Cerebellar nuclear complex (tissue), 1 donor: ENCODE data around the gene EMCN.
"Not testable (repeated sequence)": the region's sequence is repeated elsewhere in the genome, so short reads cannot be mapped to it uniquely, and the experiment has no call there.

ENCODE experiments used
- DNase-seq, 2 experiments: peaks; one replicate each; lab custom pipeline; 2025; lab: John Stamatoyannopoulos, UW

EMCN gene, protein sequence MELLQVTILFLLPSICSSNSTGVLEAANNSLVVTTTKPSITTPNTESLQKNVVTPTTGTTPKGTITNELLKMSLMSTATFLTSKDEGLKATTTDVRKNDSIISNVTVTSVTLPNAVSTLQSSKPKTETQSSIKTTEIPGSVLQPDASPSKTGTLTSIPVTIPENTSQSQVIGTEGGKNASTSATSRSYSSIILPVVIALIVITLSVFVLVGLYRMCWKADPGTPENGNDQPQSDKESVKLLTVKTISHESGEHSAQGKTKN

DNA sequence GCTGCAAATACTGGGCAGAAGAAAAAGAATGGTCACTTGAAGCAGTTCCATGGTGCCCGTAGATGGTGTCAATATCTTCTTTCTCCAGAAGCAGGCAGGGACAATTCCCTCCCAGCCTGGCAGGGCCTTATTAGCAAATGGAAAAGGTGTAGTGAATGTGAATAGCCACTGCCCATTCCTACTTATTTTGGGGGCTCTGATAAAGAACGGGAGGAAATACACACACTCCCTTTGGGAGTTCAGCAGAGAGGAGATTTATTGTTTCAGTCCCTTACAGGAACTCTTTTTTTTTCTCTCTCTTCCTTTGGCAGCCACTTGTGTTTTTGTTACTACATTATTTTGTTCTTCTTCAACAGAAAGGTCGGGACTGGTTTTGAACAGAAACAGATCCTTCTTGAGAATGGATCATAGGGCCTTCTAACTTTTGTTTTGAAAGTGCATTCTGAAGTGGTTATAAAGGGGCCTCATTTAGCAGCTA, at the start of gene EMCN:
Gene EMCN (minus strand): TSS at position 159 of the 478 bp plus-strand sequence. CDS start 108 bp downstream, at position 51.
- DNase-seq, result no peak

DNA sequence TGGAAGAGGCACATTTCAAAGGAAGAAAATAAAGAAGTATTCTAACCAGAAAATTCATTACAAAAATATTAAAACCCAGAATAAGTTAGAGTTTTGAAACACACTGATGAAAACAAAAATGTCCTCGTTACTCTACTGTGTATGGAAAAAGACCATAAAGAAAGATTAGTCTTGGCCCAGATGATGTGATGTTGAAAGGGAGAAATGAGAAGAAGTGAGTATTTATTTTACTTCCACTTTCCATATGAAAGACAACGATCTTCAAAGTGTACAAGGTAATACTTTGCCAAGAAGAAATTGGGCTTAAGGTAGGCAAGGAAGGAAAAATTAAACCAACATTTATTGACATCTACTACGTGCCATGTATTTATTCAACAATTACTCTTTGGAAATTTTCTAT, 48.6 kb upstream of the EMCN start:
- no peak for DNase-seq

DNA sequence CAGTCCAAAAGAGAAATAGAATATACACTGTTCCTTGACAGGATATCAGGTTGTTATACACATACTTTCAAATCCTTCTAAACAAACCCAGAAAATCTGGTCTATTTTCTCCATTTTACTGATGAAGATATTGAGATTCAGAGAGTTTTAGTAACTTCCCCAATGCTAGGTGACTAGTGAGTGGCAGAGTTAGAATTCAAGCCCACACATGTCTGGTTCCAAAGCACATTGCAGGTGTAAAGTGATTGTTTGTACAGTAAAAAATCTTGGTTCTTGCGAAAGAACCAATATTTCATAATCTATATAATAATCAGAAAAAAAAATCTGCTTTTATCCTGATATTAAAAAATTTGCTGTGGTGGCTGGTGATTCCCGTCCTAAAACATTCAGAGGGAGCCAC, 39.5 kb upstream of the EMCN start:
- DNase-seq, result no peak

DNA sequence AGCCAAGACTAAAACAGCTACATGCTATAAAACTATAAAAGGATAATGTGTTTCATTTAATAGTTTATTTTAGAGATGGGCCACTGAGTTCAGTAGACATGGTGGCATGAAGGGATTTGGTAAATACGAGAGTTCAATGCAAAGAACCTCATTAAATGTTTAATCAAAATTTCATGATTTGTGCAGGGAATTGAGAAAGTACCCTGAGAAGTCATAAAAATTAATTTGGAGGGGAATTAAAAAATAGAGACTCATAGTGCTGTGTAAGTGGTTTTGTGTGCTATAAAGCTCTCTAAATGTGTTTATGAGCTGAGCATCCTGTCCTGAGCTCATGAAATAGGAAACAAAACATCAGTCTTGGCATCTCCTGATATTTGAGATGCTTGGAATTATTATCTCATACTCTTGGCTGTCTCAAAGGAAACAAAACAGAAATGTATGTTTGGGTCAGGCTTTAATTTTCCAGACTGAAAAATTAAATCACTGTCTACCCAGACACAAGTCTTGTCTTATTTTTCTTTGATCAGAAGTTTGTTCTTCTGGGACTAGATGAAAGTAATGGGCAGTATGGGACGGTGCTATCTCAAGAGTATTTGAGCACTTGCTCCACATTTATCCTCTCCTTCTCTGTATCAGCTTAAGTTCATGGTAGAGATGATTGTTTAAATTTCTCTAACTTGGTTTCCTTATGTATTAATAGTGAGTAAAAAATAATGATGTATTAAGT, 38.0 kb upstream of the EMCN start:
- DNase-seq, result no peak

DNA sequence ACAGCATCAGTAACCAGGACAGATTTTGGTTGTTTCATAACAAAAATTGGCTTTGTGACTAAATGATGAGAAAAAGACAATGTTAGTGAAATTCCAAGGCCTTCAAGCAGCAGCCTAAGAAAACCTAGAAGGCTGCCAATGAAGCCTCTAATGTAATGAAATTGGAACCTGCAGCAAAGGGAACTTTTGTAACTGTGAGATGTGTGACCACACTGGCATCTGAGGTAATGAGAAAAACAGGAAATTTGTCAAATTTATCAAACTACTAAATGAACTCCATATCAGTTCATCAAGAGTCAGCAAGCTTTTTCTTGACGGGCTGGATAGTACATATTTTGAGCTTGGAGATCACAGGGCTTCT, 30.4 kb upstream of the EMCN start:
- DNase-seq, result no peak

DNA sequence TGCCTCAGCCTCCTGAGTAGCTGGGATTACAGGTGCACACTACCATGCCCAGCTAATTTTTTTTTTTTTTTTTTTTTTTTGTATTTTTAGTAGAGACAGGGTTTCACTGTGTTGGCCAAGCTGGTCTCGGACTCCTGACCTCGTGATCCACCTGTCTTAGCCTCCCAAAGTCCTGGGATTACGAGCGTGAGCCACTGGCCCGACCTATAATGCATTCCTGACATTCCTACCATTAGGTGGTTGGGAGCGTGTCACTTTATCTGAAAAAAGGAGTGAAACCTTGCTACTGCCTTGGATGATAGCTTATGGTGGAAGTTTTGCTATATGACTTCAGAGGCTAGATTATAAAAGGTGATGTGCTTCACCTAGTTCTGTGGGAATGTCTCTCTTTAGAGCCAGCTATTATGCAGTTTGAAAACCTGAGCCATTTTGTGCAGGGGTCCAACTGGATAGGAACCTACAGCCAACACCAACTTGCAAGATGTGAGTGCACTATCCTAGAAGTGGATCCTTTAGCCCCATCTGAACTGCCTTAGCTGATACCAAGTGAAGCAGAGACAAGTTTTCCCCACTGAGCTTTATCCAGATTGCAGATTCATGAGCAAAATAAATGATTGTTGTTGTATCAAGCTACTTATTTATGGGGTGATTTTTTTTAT, 29.8 kb upstream of the EMCN start:
- DNase-seq, result no peak

DNA sequence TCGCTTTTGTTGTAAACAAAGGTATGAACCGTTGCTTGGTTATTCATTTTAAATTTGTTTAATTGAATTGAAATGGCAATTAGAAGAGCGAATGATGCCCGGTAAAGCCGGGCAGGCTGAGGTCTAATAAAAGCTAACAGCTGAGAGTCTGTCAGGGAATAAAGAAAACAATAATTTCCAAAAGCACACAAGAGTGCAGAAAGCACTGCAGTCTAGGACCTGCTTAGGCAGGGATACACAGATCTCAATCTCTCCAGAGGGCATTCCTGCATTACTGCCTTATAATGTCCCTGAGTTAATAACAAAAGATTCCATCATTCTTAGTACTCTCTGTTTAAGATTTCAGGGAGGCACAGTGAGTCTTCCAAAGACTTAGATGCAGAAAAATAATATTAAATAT, 27.6 kb upstream of the EMCN start:
- DNase-seq, result no peak

DNA sequence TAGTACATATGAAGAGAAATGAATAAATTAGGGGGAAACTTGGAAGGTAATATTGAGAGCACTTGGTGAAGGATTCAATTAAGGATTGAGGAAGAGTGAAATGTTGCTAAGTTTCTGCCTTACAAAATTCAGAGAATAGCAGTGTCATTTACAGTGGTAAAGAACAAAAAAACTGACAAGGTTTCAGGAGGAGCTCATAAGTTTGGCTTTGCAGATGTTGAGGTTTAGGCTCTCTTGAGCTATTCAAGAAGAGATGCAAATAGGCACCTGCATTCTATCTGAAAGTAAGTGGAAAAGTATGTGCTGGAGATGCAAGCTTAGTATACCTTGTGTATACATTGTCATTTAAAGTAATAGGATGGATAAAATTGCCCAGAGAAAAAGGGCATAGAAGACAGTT, 22.3 kb upstream of the EMCN start:
- no peak for DNase-seq

DNA sequence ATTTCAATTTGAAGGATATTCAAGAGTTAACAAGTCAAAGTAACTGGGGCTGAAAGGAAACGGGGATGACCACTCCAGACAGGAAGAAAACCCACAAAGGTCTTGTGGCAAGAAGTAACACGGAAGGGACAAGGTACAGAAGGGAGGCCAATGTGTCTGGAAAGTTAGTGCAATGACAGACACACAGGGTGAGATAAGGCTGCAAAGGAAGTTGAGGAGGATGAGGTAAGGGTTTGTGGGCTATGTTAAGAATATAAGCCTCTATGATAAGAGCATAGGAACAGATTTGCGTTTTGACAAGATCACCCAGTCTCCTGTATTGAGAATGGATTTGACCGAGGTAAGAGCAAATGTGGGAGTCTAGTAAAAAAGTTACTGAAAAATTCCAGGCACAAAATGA, 21.9 kb upstream of the EMCN start:
- DNase-seq, result no peak

DNA sequence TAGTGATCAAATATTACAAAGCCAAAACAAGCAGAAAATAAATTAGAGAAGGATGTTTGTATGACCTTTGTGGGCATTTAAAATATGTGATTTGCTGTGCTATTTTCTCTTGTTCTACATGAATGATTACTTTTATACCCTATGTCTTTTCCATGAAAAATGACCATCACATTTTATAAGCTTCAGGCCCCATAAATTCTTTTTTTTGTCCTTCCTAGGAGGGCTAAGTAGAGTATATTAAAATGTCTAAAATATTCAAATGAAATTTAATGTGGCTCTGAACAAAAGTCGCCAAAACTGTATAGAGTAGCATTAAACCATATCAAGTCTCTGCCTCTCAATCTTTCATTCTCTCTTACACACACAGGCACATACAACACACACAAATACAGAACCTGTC, 15.9 kb upstream of the EMCN start:
- DNase-seq, result no peak

DNA sequence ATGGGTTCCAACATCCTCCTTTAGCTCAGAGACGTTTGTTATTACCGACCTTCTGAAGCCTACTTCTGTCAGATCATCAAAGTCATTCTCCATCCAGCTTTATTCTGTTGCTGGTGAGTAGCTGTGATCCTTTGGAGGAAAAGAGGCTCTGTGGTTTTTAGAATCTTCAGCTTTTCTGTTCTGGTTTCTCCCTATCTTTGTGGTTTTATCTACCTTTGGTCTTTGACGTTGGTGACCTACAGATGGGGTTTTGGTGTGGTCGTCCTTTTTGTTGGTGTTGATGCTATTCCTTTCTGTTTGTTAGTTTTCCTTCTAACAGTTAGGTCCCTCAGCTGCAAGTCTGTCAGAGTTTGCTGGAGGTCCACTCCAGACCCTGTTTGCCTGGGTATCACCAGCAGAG, 12.3 kb upstream of the EMCN start:
- DNase-seq, result not testable (repeated sequence)

DNA sequence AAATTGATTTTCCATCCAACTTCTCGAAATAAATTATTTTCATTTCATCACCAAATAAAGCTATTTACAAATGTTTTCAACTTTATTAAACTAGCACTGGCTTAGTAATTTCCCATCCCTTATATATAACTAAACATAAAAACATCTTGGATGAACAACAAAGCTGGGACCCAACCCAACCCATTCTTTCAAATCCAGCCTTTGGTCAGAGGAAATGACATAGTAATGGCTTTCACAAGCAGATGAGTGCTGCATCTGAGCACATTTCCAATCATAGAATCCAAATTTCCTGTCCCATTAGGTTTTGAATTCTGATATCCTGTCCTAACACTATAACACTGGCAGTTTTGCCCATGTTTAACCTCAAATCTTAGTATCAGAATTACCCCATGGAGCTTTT, 7.9 kb upstream of the EMCN start:
- DNase-seq, result no peak

DNA sequence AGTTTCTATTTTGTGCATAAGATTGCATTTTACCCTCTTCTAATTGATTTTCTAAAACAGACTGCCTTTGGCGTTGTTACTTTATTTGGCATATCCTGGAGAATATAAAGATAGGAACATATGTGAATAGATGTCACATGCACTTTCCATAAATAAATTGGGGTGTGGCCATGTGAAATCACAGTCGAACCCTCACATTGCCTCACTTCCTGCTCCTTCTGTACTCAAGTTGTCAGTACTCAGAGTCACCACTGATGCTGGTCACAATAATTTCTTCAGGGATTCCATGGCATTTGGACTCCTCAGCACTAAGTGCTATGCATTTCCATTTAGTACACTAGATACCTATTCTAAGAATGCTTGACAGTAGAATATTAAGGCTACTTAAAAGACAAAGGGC, 1.4 kb upstream of the EMCN start:
- no peak for DNase-seq

DNA sequence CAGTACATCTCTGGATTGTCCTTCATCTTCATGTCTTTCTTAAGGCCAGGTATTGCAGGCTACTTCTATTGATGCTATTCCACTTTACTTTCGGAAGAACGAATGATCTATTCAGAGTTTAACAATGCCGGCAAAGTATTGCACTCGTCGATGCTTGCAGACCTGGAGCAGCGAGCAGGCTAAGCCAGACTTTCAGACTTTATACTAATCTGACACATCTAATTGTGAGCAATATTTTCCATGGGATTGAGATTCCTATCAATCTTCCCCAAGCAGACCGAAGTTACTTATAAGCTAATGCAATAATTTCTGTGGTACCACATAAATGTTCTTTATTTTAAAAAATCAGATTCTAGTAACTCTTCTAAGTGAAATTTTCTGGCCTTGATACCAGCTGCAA, 1.6 kb downstream of the EMCN start:
- DNase-seq, result no peak

DNA sequence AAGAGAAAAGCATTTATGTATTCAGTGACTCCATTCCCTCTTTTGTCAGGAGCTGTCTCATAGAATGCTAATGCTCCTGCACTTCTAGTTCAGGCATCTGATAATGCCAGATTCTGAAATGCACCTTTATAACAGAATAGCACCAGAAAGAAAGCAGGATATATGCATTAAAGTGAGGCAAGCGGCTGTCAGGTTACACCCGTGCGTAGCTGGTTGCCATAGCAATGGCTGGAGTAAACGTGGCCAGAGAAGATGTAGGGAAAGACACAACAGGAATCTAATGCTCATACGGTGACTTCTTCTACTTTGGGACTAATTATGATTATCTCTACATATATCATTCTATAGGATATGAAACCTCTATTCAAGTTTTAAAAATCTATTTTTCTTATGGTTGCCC, 5.9 kb downstream of the EMCN start:
- no peak for DNase-seq

DNA sequence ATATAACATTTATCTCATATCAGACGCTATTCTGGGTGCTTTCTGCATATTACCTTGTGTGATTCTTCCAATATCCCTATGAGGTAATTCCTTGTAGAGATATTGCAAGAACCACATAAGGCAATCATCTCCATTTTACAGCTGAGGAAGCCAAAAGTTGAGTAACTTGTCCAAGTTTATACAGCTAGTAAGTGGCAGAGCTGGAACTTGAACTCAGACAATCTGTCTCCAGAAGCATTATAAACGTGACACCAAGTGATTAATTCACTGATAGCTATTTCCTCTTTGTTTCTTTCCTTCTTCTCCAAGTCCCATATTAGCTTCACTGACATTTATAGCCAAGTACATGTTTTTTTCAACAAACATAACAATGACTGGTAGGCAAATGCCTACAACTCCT, 7.3 kb downstream of the EMCN start:
- DNase-seq, result no peak

DNA sequence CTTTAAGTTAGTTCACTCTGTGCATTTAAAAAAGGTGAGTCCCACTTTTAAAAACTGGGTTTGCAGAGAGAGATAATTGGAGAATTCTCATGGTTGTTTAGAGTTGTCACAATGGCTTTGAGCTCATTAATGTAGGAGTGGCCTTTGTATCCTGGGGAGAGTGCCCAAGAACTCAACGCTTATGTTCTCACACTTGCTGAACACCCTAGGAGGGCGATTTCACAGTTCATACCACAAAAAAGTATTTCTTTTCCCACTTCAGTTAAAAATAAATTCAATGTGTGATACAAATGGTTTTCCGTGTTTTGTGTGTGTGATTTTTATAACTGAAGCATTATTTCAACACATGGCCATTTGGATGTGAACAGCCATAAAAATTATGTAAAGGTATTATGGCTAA, 8.4 kb downstream of the EMCN start:
- DNase-seq, result no peak

DNA sequence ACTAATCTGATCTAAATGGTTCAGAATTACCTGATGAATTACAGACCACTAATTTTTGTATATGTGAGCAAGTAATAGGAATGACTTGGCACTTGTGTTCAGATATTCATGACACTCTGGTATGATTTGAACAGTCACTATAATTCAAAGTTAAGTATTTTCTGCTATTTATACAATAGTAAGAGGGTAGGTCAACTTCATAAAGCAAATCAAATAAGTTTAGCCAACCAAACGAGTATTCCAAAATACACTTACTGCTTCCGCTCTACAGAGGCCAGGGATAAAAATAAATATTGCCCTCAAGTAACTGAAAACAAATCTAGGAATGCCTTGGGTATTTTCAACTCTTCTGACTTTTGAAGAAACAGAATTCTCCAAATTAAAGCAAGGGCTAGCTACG, 9.1 kb downstream of the EMCN start:
- DNase-seq, result no peak

DNA sequence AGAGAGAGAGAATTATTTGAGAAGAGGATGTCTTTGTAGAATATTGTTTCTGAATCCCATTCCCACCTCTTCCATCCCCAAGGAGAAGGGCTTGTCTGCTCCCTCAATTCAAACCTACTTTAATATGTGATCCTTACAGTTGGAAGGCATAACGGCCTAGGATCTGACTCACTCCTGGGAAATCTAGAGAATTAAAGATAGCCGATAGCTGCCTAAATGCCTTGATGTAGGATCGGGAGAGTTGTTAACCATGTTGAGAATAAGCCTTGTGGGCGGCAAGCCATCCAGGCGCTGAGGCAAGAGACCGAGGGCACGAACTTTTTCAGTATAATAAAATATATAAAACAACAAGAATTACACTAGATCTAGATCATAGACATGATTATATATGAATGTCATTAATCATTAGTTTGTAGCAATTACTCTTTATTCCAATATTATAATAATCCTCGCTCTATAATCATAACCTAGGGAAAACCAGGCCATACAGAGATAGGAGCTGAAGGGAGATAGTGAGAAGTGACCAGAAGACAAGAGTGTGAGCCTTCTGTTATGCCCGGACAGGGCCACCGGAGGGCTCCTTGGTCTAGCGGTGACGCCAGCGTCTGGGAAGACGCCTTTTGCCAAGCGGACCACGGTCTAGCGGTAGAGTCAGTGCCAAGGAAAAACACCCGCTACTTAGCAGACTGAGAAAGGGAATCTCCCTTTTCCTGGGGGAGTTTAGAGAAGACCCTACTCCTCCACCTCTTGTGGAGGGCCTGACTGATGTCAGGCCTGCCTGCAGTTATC, 13.5 kb downstream of the EMCN start:
- DNase-seq, result no peak

DNA sequence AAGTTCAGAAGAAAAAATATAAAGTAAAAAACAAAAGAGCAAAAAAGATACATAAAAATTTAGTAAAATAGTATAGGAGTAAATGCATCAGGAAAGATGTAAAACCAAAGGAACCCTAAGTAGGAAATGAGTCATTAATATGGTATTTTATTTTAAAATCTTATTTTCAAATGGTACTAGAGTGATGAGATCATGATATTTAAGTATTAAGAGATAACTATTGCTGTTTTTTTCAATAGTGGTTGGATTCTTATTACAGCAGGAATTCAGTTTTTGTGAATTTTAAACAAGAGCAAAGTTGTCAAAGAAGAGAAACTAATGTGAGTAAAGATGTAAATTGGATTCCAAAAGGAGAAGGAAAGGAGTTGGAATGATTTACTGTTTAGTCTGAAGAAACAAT, 20.0 kb downstream of the EMCN start:
- DNase-seq, result no peak

DNA sequence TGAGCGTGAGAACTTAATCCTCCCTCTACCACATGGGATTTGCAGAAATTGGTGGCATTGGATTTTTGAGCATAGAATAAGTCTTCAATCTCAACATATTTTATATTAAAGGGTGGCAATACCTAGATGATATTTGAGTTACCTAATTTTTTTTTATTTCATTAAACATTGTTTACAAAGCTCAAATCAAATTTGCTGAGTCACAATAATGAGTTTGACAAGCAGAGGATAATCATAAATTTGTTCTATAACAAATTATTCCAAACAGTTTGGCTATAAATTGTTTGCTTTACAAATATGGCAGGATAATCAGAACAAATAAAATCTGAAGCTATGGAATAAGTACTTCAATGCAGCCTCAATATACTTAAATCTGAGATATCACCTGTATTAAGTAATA, 22.7 kb downstream of the EMCN start:
- DNase-seq, result no peak

DNA sequence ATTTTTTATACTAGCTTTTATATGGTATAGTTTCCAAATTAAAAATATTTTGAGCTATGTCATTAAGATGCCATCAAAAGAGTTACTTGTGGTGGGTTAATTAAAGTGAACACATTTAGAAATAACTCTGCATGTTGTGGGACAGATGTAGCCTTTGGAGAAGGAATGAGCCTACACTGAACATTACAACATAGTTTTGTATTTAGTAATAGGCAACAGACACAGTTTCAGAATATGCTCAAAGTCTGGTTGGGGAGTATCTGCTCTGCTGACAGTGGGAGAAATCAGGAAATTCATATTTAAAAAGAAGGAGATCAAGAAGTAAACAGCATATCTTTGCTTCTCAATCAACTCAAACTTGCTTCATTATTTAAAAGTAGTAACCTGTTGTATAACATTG, 23.7 kb downstream of the EMCN start:
- DNase-seq, result no peak

DNA sequence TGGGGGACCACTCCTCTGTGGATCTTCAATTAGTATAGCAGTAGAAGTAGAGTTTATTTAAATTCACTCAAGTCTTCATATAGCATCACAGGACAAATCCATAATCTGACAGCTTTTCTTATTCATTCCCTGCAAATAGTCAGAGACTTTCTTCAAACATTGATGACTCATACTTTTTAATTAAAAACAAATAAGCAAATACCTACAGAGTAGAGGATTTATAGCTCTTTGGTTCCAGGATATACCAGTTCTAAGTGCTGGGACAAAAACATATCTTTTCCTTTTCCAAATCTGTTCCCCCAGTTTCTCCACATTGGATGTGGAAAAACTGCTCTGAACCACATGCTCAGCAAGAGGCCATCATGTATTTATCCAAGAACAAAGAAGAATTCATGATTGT, 24.1 kb downstream of the EMCN start:
- no peak for DNase-seq
